Smooth muscle cell (in vitro differentiated cells): ENCODE results near the gene SULF2. TPM values are rescaled to one million over a fixed set of nuclear protein-coding genes. Genes with fewer than 3 reads are reported as not detected.

Experiments
- DNase-seq: peaks from one replicate; lab custom pipeline; 2025; ENCODE audit not compliant: unreplicated experiment; lab: John Stamatoyannopoulos, UW
- H2AFZ ChIP-seq: fragments of 200-600 bp; sonication (generic); 2 replicates; pipeline ENCODE4 v1.6.0; 2016; ENCODE audit warnings: antibody characterized with exemption, low read depth, mild to moderate bottlenecking
- H3F3A ChIP-seq: fragments of 200-600 bp; sonication (generic); 2 replicates; pipeline ENCODE4 v1.6.0; 2017; ENCODE audit warnings: antibody characterized with exemption, low read depth
- H3K27ac ChIP-seq: fragments of 200-600 bp; sonication (generic); 2 replicates; pipeline ENCODE4 v1.5.1; 2016; ENCODE audit warnings: low read depth, mild to moderate bottlenecking
- H3K27me3 ChIP-seq: fragments of 200-600 bp; sonication (generic); 2 replicates; pipeline ENCODE4 v1.6.1; 2016; ENCODE audit warnings: low read depth, mild to moderate bottlenecking
- H3K36me3 ChIP-seq: fragments of 200-600 bp; sonication (generic); 2 replicates; pipeline ENCODE4 v1.5.1; 2016; ENCODE audit warnings: low read depth
- H3K4me1 ChIP-seq: fragments of 200-600 bp; sonication (generic); 2 replicates; pipeline ENCODE4 v1.5.1; 2016; ENCODE audit warnings: low read depth
- H3K4me2 ChIP-seq: fragments of 200-600 bp; sonication (generic); 2 replicates; pipeline ENCODE4 v1.6.0; 2016; ENCODE audit warnings: mild to moderate bottlenecking
- H3K4me3 ChIP-seq: fragments of 200-600 bp; sonication (generic); 2 replicates; pipeline ENCODE4 v1.5.1; 2016; ENCODE audit warnings: mild to moderate bottlenecking
- H3K79me2 ChIP-seq: fragments of 200-600 bp; sonication (generic); 2 replicates; pipeline ENCODE4 v1.6.0; 2016; ENCODE audit warnings: low read depth, mild to moderate bottlenecking
- H3K9ac ChIP-seq: fragments of 200-600 bp; sonication (generic); 2 replicates; pipeline ENCODE4 v1.6.0; 2016; ENCODE audit warnings: low read depth
- H3K9me3 ChIP-seq: fragments of 200-600 bp; sonication (generic); replicated peaks from 2 replicates; pipeline ENCODE4 v1.5.1; 2016; ENCODE audit warnings: low read depth
- H4K20me1 ChIP-seq: fragments of 200-600 bp; sonication (generic); 2 replicates; pipeline ENCODE4 v1.6.0; 2016; ENCODE audit warnings: low read depth
- CTCF ChIP-seq: fragments of 200-600 bp; sonication (generic); IDR thresholded peaks from 2 replicates; pipeline ENCODE4 v1.5.1; 2017; ENCODE audit warnings: borderline replicate concordance, mild to moderate bottlenecking, antibody characterized with exemption; ENCODE audit not compliant: insufficient read depth, poor library complexity, severe bottlenecking
- WGBS: methylation state at CpG from one replicate; pipeline ENCODE4 v1.1.7; 2016; ENCODE audit warnings: low lambda C conversion rate; 5-methylcytosine and 5-hydroxymethylcytosine counted together
- polyA plus RNA-seq: library from polyadenylated mRNA; unstranded; fragments of >200 nt; fragmentation: Nextera tagmentation; extraction: Ambion mirVana; gene quantifications from 2 replicates; pipeline ENCODE4 v1.2.1, GENCODE V29; 2016
- total RNA-seq: library from RNA; depleted of rRNA; stranded (reverse); fragments of >200 nt; gene quantifications from 2 replicates; pipeline ENCODE4 v1.2.3, GENCODE V29; 2014

Gene SULF2
- total and polyA plus RNA-seq, 2 experiments from 2014 or later = 109 to 144 TPM

DNA sequence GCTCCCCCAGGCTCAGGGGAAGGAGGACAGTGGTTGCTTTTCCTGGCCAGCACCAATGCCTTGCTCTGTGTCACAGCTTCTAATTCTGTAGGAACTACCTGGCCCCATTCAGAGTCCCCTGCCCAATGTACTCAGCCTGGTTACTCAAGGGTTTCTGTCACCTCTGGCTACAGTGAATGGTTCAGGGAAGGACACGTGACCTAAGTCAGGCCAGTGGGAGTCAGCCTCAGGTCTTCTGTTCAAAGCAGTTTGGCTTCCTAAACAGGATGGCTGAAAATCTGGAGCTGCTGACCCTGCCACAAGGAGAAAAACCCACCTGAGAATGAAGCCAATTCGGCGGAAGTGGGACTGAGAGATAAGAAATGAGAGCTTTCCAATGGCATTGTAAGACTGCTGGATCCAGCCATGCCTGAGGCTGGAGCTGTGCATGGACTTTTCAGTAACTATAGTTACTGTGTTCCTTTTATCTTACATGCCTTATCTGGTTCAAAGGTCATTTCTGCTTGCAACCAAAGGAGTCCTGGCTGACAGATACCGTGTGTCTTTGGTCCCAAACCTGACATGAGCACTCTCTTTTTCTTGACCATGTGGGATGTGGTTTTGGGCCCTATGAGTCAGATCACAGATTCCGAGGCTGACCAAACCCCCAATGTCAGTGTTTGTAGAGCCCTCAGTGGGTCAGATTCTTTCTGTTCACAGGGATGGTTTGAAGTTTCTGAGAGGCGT is 104.3 kb downstream of the SULF2 start:
- H2AFZ ChIP-seq = no peak overlapping the region
- no peak for DNase-seq
- H3F3A ChIP-seq = no peaks in the 10 kb centered on the region
- no peaks in the 10 kb centered on the region for H4K20me1 ChIP-seq
- no peak overlapping the region for H3K27ac ChIP-seq
- 79% methylated on average over 6 of the region's 6 CpGs for WGBS
- H3K36me3 ChIP-seq = no peaks in the 10 kb centered on the region
- no peaks in the 10 kb centered on the region for H3K9me3 ChIP-seq
- no peak overlapping the region for H3K4me3 ChIP-seq
- no peak overlapping the region for H3K9ac ChIP-seq
- no peaks in the 10 kb centered on the region for H3K4me1 ChIP-seq
- no peak for TF ChIP-seq CTCF
- H3K27me3 ChIP-seq = no peaks in the 10 kb centered on the region
- H3K4me2 ChIP-seq = no peak overlapping the region
- no peaks in the 10 kb centered on the region for H3K79me2 ChIP-seq

DNA sequence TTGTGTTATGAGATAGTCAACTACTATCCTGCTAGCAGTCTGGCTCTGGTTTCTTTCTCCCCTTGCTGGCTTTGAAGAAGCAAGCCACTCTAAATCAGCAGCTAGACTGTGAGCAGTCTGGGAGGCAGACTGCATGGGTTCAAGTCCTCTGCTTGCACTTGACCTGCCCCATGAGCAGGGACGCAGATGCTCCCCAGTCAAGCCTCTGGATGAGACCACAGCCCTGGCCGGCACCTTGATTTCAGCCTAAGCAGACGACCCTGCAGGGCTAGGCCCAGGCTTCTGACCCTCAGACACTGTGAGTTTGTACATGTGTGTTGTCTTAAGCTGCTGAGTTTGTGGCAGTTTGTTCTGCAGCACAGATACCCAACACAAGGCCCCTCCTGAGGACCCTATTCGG is 105.8 kb downstream of the SULF2 start:
- TF ChIP-seq CTCF = no peak
- no peak overlapping the region for H3K4me2 ChIP-seq
- H4K20me1 ChIP-seq = no peaks in the 10 kb centered on the region
- no peak overlapping the region for H3K9ac ChIP-seq
- no peak overlapping the region for H2AFZ ChIP-seq
- no peaks in the 10 kb centered on the region for H3K27me3 ChIP-seq
- no peaks in the 10 kb centered on the region for H3F3A ChIP-seq
- H3K79me2 ChIP-seq = no peaks in the 10 kb centered on the region
- no peak for DNase-seq
- H3K36me3 ChIP-seq = no peaks in the 10 kb centered on the region
- no peaks in the 10 kb centered on the region for H3K9me3 ChIP-seq
- WGBS = 93% methylated on average over 4 of the region's 4 CpGs
- no peak overlapping the region for H3K27ac ChIP-seq
- no peaks in the 10 kb centered on the region for H3K4me1 ChIP-seq
- H3K4me3 ChIP-seq = no peak overlapping the region

DNA sequence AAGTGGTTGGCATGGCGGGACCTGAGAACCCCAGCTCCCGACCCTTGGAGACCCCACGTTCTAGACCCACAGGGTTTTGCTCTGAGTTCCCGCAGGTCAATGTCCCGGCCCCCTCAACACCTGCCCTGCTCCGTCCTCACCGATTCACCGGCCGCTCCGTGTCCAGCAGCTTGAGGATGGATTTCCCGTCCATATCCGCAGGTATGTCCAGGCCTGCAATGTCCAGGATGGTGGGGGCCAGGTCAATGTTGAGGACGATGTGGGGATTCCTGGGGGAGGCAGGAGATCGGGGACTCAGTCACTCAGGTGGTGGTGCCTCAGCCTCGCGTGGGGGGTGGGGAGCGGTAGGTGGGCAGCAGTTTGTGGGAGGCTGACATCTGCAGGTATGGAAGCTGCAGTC is 106.7 kb downstream of the SULF2 start:
- no peak overlapping the region for H3K4me2 ChIP-seq
- no peaks in the 10 kb centered on the region for H3F3A ChIP-seq
- H4K20me1 ChIP-seq = no peaks in the 10 kb centered on the region
- H3K9ac ChIP-seq = no peak overlapping the region
- H3K4me1 ChIP-seq = no peaks in the 10 kb centered on the region
- H3K36me3 ChIP-seq = no peaks in the 10 kb centered on the region
- 94% methylated on average over 16 of the region's 17 CpGs for WGBS
- no peaks in the 10 kb centered on the region for H3K79me2 ChIP-seq
- no peak overlapping the region for H3K4me3 ChIP-seq
- TF ChIP-seq CTCF = no peak
- no peaks in the 10 kb centered on the region for H3K27me3 ChIP-seq
- DNase-seq = no peak
- no peaks in the 10 kb centered on the region for H3K9me3 ChIP-seq
- no peak overlapping the region for H2AFZ ChIP-seq
- no peak overlapping the region for H3K27ac ChIP-seq
